Right kidney (tissue), 1 donor: ENCODE measurements around the gene UQCC2.

Source experiments
- DNase-seq: peaks from one replicate; pipeline ENCODE4 v3.0.0-alpha.2; 2016

Gene UQCC2

DNA sequence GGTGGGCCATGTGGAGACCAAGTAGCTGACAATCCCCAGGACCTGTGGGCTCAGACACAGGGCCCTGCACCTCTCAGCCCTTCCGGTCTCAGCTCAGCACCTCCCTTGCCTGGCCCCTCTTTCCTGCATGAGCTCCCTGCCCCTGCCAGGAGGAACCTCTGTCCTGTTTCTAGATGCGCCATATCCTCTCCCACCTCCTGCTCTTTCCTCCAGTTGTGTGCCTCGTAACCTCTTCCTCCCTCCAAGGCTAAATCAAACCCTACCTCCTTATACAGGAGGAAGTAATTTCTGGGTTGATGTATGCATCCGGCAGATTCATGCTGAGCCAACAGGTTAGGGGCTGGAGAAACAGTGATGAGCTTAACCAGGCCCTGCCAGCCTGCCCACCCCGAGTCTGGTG lies 59.5 kb downstream of the UQCC2 start:
- no peak for DNase-seq

GRCh38 chr6:33651403-33651802 lies 60.1 kb downstream of the UQCC2 start:
- DNase-seq = no peak
